Ascending aorta (tissue), 2 donors: Measurements from ENCODE around the gene MTRF1L. TPM values are rescaled to one million over a fixed set of nuclear protein-coding genes. Genes with fewer than 3 reads are reported as not detected.

Experiments
- DNase-seq, 2 donors: peaks; one replicate each; pipeline ENCODE4 v3.0.0-alpha.2; 2019; ENCODE audit warnings: low spot score in 2 of 2
- H3K27ac ChIP-seq, 2 donors: fragments of 200-600 bp; sonication (generic); one replicate each; pipeline ENCODE4 v1.5.1; 2016 to 2017; ENCODE audit warnings: mild to moderate bottlenecking in 1 of 2
- H3K27me3 ChIP-seq: fragments of 200-600 bp; sonication (generic); one replicate; pipeline ENCODE4 v1.5.1; 2017
- H3K36me3 ChIP-seq, 2 donors: fragments of 200-600 bp; sonication (generic); one replicate each; pipeline ENCODE4 v1.5.1; 2016
- H3K4me1 ChIP-seq, 2 donors: fragments of 200-600 bp; sonication (generic); one replicate each; pipeline ENCODE4 v1.5.1; 2016 to 2017; ENCODE audit warnings: mild to moderate bottlenecking in 1 of 2
- H3K4me3 ChIP-seq, 2 donors: fragments of 200-600 bp; sonication (generic); one replicate each; pipeline ENCODE4 v1.5.1; 2016 to 2017; ENCODE audit warnings: mild to moderate bottlenecking in 1 of 2
- H3K9me3 ChIP-seq, 2 donors: fragments of 200-600 bp; sonication (generic); one replicate each; pipeline ENCODE4 v1.5.1; 2016
- CTCF ChIP-seq, 3 experiments: fragments of 200-600 bp in 2 of 3; fragments of 450-650 bp in 1 of 3; sonication (generic) in 2 of 3; IDR thresholded peaks; one replicate each; pipeline ENCODE4 v1.5.1; 2016 to 2019; ENCODE audit warnings: antibody characterized with exemption in 3 of 3, mild to moderate bottlenecking in 1 of 3, moderate library complexity in 1 of 3
- intact Hi-C: fragments of 100-400 bp; cut with DNase I; formaldehyde crosslinking; loops from one replicate; pipeline ENCODE4 v1.15.1; 2023
- total RNA-seq: library from RNA; depleted of rRNA; stranded (reverse); fragments of >200 nt; gene quantifications from one replicate; pipeline ENCODE4 v1.1.0, GENCODE V29; 2016

The MTRF1L gene
- total RNA-seq, 1 donor from 2014 or later, result 105 TPM

GRCh38 chr6:153023977-153024708, 21.6 kb upstream of the MTRF1L start:
- Histone ChIP-seq H3K36me3 (no peaks in the 10 kb centered on the region), H3K9me3 (no peaks in the 10 kb centered on the region), H3K4me3 (no peak overlapping the region), H3K27ac (no peak overlapping the region), H3K4me1 (no peaks in the 10 kb centered on the region), H3K27me3 (no peaks in the 10 kb centered on the region)
- DNase-seq, result no peak
- peak; percentile 50 to 78 (median 69) for TF ChIP-seq CTCF (IDR thresholded peaks at IDR 0.05)
- intact Hi-C loops, result loop anchor here (1.0 to 5.0 kb wide), 3 partner anchors 42 to 277 kb away; partner anchors contain the start of gene FBXO5

- no peaks in the 10 kb centered on the region for H3K9me3 ChIP-seq
- no peak for DNase-seq
These were observed 15.8 kb upstream of the MTRF1L start for GRCh38 chr6:153018355-153018754.

GRCh38 chr6:153016846-153017245, 14.3 kb upstream of the MTRF1L start:
- Histone ChIP-seq H3K4me1 (no peaks in the 10 kb centered on the region), H3K9me3 (no peaks in the 10 kb centered on the region), H3K4me3 (no peak overlapping the region), H3K27ac (no peak overlapping the region), H3K36me3 (no peaks in the 10 kb centered on the region), H3K27me3 (no peaks in the 10 kb centered on the region)
- intact Hi-C loops, result no loop called here
- no peak for TF ChIP-seq CTCF (IDR thresholded peaks at IDR 0.05)
- DNase-seq, result no peak

More at GRCh38 chr6:153018355-153018754, 15.8 kb upstream of the MTRF1L start:
- Histone ChIP-seq H3K36me3 (no peaks in the 10 kb centered on the region), H3K27ac (no peak overlapping the region), H3K4me3 (no peak overlapping the region), H3K27me3 (no peaks in the 10 kb centered on the region), H3K4me1 (no peaks in the 10 kb centered on the region)
- no peak for TF ChIP-seq CTCF (IDR thresholded peaks at IDR 0.05)
- intact Hi-C loops, result no loop called here

- DNase-seq, result no peak
- H3K4me3 ChIP-seq, result no peak overlapping the region
- intact Hi-C loops, result no loop called here
- H3K36me3 ChIP-seq, result no peaks in the 10 kb centered on the region
- no peak overlapping the region for H3K27ac ChIP-seq
- TF ChIP-seq CTCF (IDR thresholded peaks at IDR 0.05), result no peak
- no peaks in the 10 kb centered on the region for H3K9me3 ChIP-seq
- H3K27me3 ChIP-seq, result no peaks in the 10 kb centered on the region
- H3K4me1 ChIP-seq, result no peaks in the 10 kb centered on the region
These were observed 12.7 kb upstream of the MTRF1L start for GRCh38 chr6:153015094-153015640.

- no peaks in the 10 kb centered on the region for H3K9me3 ChIP-seq
- DNase-seq, result no peak
- no peaks in the 10 kb centered on the region for H3K4me1 ChIP-seq
- no peak overlapping the region for H3K4me3 ChIP-seq
- H3K27ac ChIP-seq, result no peak overlapping the region
- intact Hi-C loops, result no loop called here
- TF ChIP-seq CTCF (IDR thresholded peaks at IDR 0.05), result no peak
- H3K36me3 ChIP-seq, result no peaks in the 10 kb centered on the region
- no peaks in the 10 kb centered on the region for H3K27me3 ChIP-seq
These were observed 10.9 kb upstream of the MTRF1L start for GRCh38 chr6:153013438-153013837.
